Measurements from ENCODE around the gene MRPL37. TPM values are rescaled to one million over a fixed set of nuclear protein-coding genes. Genes with fewer than 3 reads are reported as not detected.

MRPL37 gene
- total RNA-seq, 4 donors from 2014 or later, result 55.7 to 76.4 (median 68.3) TPM

DNA sequence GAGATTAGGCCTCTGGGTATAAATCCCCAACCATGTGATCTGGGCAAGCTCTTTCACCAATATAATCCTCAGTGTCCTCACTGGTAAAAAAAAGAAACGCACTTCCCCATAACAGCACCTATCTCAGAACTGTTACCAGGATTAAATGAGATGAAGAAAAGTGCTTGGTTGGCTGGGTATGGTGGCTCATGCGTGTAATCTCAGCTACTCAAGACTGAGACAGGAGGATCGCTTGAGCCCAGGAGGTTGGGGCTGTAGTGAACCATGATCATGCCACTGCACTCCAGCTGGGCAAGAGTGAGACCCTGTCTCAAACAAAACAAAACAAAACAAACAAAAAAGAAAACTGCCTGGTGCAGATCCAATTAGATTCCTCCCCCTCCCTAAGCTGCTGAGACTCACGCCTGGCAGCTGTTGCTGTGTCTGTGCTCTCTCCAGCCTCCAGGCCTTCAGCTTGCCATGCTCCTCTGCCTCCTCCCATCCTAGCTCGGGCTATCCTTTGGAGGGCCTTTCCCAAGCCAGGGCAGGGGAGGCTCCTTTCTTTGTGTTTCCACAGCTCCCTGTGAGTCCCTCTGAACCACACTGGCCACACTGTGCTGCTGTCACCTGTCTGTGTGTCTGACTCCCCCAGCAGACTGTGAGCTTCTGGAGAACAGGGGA, 19.1 kb upstream of the MRPL37 start:
- H3K4me3 ChIP-seq (ENCODE audit: low read depth, poor library complexity, severe bottlenecking), result no peak overlapping the region
- no peak for TF ChIP-seq CTCF (IDR thresholded peaks at IDR 0.05)
- TF ChIP-seq POLR2A (IDR thresholded peaks at IDR 0.05), result no peak
- intact Hi-C loops (cut with DNase I; ENCODE audit: low total_unique reads), result no loop called here
- 95 to 98% methylated on average over 5 of the region's 5 CpGs for WGBS, 2 donors
- no peak for DNase-seq (ENCODE audit: low spot score in 2 of 2)

- TF ChIP-seq CTCF (IDR thresholded peaks at IDR 0.05) (no peak), POLR2A (IDR thresholded peaks at IDR 0.05) (no peak)
- intact Hi-C loops (cut with DNase I; ENCODE audit: low total_unique reads), result no loop called here
- no peak overlapping the region for H3K4me3 ChIP-seq (ENCODE audit: low read depth, poor library complexity, severe bottlenecking)
- WGBS, 2 donors, result 91 to 96% methylated on average over 3 of the region's 3 CpGs
- no peak for DNase-seq (ENCODE audit: low spot score in 2 of 2)
These were observed 13.9 kb upstream of the MRPL37 start for GRCh38 chr1:54186056-54186455.

DNA sequence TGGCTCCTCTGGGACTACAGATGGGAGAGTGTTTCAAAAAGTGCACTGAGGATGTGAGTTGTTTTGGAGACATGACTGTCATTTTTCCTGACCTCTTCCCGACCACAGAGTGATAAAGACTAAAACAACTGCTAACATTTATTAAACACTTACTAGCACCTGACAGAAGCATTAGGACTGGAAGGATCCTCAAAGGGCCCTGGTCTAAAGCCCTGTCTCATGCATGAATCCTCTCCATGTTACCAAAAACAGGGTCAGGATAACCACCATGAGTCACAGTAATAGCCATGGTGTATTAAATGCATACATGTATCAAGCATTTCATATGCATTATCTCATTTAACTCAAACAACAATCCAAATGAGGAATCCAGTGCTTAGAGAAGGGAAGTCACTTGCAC, 11.7 kb upstream of the MRPL37 start:
- intact Hi-C loops (cut with DNase I; ENCODE audit: low total_unique reads), result no loop called here

DNA sequence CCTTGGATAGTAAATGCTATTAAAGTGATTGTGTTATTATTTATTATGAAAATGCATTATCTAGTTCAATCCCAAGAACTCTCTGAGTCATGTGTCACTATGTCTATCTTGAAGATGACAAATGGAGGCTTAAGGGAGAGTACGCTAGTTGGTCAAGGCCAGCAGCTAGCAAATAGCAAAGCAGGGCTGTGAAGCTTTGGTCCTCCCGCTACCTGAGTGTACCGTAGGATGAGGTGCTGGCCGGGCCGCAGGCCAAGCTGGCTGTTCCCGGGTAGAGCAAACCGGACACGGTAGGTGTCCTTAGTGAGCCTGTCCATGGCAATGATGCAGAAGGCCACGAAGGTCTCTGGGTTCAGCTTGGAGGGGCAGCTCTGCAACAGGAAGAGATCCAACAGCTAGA, 9.4 kb upstream of the MRPL37 start:
- no peak for DNase-seq (ENCODE audit: low spot score in 2 of 2)
- intact Hi-C loops (cut with DNase I; ENCODE audit: low total_unique reads), result no loop called here
- H3K4me3 ChIP-seq (ENCODE audit: low read depth, poor library complexity, severe bottlenecking), result no peak overlapping the region
- WGBS, 2 donors, result 94% methylated on average over 9 of the region's 9 CpGs
- no peak for TF ChIP-seq CTCF (IDR thresholded peaks at IDR 0.05)
- no peak for TF ChIP-seq POLR2A (IDR thresholded peaks at IDR 0.05)

More for the DNA sequence above, 11.7 kb upstream of the MRPL37 start:
- DNase-seq (ENCODE audit: low spot score in 2 of 2), result no peak
- H3K4me3 ChIP-seq (ENCODE audit: low read depth, poor library complexity, severe bottlenecking), result no peak overlapping the region
- 88 to 100% methylated on average over 1 of the region's 1 CpG for WGBS, 2 donors
- no peak for TF ChIP-seq CTCF (IDR thresholded peaks at IDR 0.05)
- no peak for TF ChIP-seq POLR2A (IDR thresholded peaks at IDR 0.05)

- no peak for DNase-seq (ENCODE audit: low spot score in 2 of 2)
- no peak overlapping the region for H3K4me3 ChIP-seq (ENCODE audit: low read depth, poor library complexity, severe bottlenecking)
- 100% methylated on average over 1 of the region's 1 CpG for WGBS, 2 donors
- TF ChIP-seq CTCF (IDR thresholded peaks at IDR 0.05), result no peak
- no peak for TF ChIP-seq POLR2A (IDR thresholded peaks at IDR 0.05)
- intact Hi-C loops (cut with DNase I; ENCODE audit: low total_unique reads), result no loop called here
These were observed 8.4 kb upstream of the MRPL37 start for GRCh38 chr1:54191525-54191924.

DNA sequence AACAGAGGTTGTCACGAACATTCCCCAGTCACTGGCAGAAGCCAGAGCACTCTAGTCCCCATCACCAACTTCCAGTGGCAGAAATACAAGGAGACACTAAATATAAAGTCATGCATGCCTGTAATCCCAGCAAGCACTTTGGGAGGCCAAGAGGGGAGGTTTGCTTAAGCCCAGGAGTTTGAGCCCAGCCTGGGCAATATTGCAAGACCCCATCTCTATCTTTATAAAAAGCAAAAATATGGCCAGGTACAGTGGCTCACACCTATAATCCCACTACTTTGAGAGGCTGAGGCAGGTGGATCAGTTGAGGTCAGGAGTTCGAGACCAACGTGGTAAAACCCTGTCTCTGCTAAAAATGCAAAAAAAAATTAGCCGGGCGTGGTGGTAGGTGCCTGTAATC, 6.5 kb upstream of the MRPL37 start:
- WGBS, 2 donors, result 89 to 94% methylated on average over 5 of the region's 5 CpGs
- intact Hi-C loops (cut with DNase I; ENCODE audit: low total_unique reads), result no loop called here
- no peak overlapping the region for H3K4me3 ChIP-seq (ENCODE audit: low read depth, poor library complexity, severe bottlenecking)
- TF ChIP-seq CTCF (IDR thresholded peaks at IDR 0.05) (no peak), POLR2A (IDR thresholded peaks at IDR 0.05) (no peak)
- DNase-seq (ENCODE audit: low spot score in 2 of 2), result no peak
